HCT116 (cell line): Measurements from ENCODE around the gene RUNDC1. TPM values are rescaled to one million over a fixed set of nuclear protein-coding genes. Genes with fewer than 3 reads are reported as not detected.

ENCODE experiments used
- ATAC-seq: fragments of 200-7000 bp; cut with Tn5 transposase; 2 replicates; pipeline ENCODE4 v1.9.1; 2020; ENCODE audit warnings: mild to moderate bottlenecking, moderate library complexity
- BruUV-seq: library from RNA; stranded (reverse); fragments of 400-500 nt; replicated peaks from 2 replicates; lab custom pipeline; 2021; lab: Mats Ljungman, UMichigan
- CTCF ChIA-PET: fragments of 300-600 bp; sonication (Branson Sonifier 250); formaldehyde crosslinking; loops from one replicate; lab custom pipeline; 2021; ENCODE audit warnings: antibody characterized with exemption; lab: Charles Lee
- POLR2A ChIA-PET: fragments of 300-600, 350-600 bp; sonication (Branson Sonifier 250); formaldehyde crosslinking; loops from one replicate; lab custom pipeline; 2021; ENCODE audit warnings: antibody characterized with exemption; lab: Charles Lee
- RAD21 ChIA-PET, 2 experiments: fragments of 300-600 bp; sonication (Branson Sonifier 250); formaldehyde crosslinking; loops; one replicate each; lab custom pipeline; 2023; ENCODE audit warnings: low total read pairs in 2 of 2; ENCODE audit not compliant: uncharacterized antibody in 2 of 2, unreplicated experiment in 2 of 2, low non-redundant PET in 1 of 2; lab: Charles Lee
- DNase-seq: peaks from one replicate; pipeline ENCODE4 v3.0.0-alpha.2; 2010; ENCODE audit warnings: low read depth, low spot score
- H2AFZ ChIP-seq: fragments of 200-600 bp; shearing (Covaris generic), sonication (generic); 2 replicates; pipeline ENCODE4 v1.6.1; 2017; ENCODE audit warnings: low read depth, mixed run types, mixed read lengths, antibody characterized with exemption, low read length; ENCODE audit not compliant: poor library complexity, severe bottlenecking
- H3K27ac ChIP-seq: 2 replicates; pipeline ENCODE4 v1.5.1; 2012; ENCODE audit warnings: low read depth, low read length
- H3K27me3 ChIP-seq: fragments of 200-600 bp; sonication (generic); 2 replicates; pipeline ENCODE4 v1.6.1; 2016; ENCODE audit warnings: mixed run types, low read length, mixed read lengths; ENCODE audit not compliant: insufficient read depth
- H3K36me3 ChIP-seq, 2 experiments: fragments of 200-500 bp in 1 of 2; fragments of 200-600 bp in 1 of 2; sonication (Bioruptor generic) in 1 of 2; sonication (generic) in 1 of 2; 2 replicates each; pipeline versions ENCODE4 v1.5.1 to v1.6.1; 2014 to 2016; ENCODE audit warnings: low read length in 2 of 2, inconsistent platforms in 1 of 2, mixed read lengths in 1 of 2, mixed run types in 1 of 2; ENCODE audit not compliant: insufficient read depth in 2 of 2, control insufficient read depth in 1 of 2
- H3K4me1 ChIP-seq, 2 experiments: fragments of 200-600 bp in 1 of 2; sonication (generic) in 1 of 2; 2 replicates each; pipeline versions ENCODE4 v1.5.1 to v1.6.1; 2012 to 2017; ENCODE audit warnings: low read length in 2 of 2, inconsistent platforms in 1 of 2, mild to moderate bottlenecking in 1 of 2, mixed read lengths in 1 of 2, mixed run types in 1 of 2, moderate library complexity in 1 of 2; ENCODE audit not compliant: insufficient read depth in 2 of 2, control insufficient read depth in 1 of 2
- H3K4me2 ChIP-seq: fragments of 200-600 bp; sonication (generic); 2 replicates; pipeline ENCODE4 v1.6.1; 2017; ENCODE audit warnings: mixed run types, low read length, mixed read lengths
- H3K4me3 ChIP-seq, 2 experiments: fragments of 200-600 bp in 1 of 2; sonication (generic) in 1 of 2; replicated peaks in 1 of 2; 2 replicates each; pipeline ENCODE4 v1.5.1; 2011 to 2016; ENCODE audit warnings: low read length in 2 of 2, control low read depth in 1 of 2, low read depth in 1 of 2, mild to moderate bottlenecking in 1 of 2, mixed read lengths in 1 of 2, mixed run types in 1 of 2
- H3K79me2 ChIP-seq: fragments of 200-600 bp; sonication (generic); 2 replicates; pipeline ENCODE4 v1.6.1; 2017; ENCODE audit warnings: mild to moderate bottlenecking, mixed run types, low read length, moderate library complexity, mixed read lengths; ENCODE audit not compliant: insufficient read depth
- H3K9ac ChIP-seq: fragments of 200-600 bp; sonication (generic); 2 replicates; pipeline ENCODE4 v1.6.1; 2016; ENCODE audit warnings: low read length, mixed read lengths
- H3K9me2 ChIP-seq: fragments of 200-600 bp; sonication (generic), shearing (Covaris generic); 2 replicates; pipeline ENCODE4 v1.6.1; 2017; ENCODE audit warnings: mixed run types, mild to moderate bottlenecking, moderate library complexity; ENCODE audit not compliant: insufficient read depth
- H3K9me3 ChIP-seq, 2 experiments: fragments of 200-500 bp in 1 of 2; fragments of 200-600 bp in 1 of 2; sonication (Bioruptor generic) in 1 of 2; sonication (generic) in 1 of 2; 2 replicates each; pipeline ENCODE4 v1.6.1; 2014 to 2017; ENCODE audit warnings: low read length in 2 of 2, mixed read lengths in 2 of 2, inconsistent platforms in 1 of 2, low read depth in 1 of 2, mild to moderate bottlenecking in 1 of 2, mixed run types in 1 of 2, moderate library complexity in 1 of 2; ENCODE audit not compliant: control insufficient read depth in 1 of 2, insufficient read depth in 1 of 2
- H4K20me1 ChIP-seq: fragments of 200-600 bp; sonication (generic), shearing (Covaris generic); 2 replicates; pipeline ENCODE4 v1.6.1; 2017; ENCODE audit warnings: mixed run types, mild to moderate bottlenecking, moderate library complexity; ENCODE audit not compliant: insufficient read depth
- ATF3 ChIP-seq: IDR thresholded peaks from 2 replicates; pipeline ENCODE4 v1.6.1; 2012
- CTCF ChIP-seq, 3 experiments: fragments of 200-600 bp in 1 of 3; sonication (generic) in 1 of 3; IDR thresholded peaks in 2 of 3; conservative IDR thresholded peaks in 1 of 3; 2 replicates each; pipeline ENCODE4 v1.5.1; 2012 to 2017; ENCODE audit warnings: low read depth in 2 of 3, low read length in 2 of 3, antibody characterized with exemption in 1 of 3, borderline replicate concordance in 1 of 3, control low read depth in 1 of 3, mild to moderate bottlenecking in 1 of 3, mixed read lengths in 1 of 3, mixed run types in 1 of 3, moderate library complexity in 1 of 3; ENCODE audit not compliant: insufficient read depth in 1 of 3
- ELF1 ChIP-seq: IDR thresholded peaks from 2 replicates; pipeline ENCODE4 v1.6.1; 2012; ENCODE audit warnings: low read depth, borderline replicate concordance
- EZH2phosphoT487 ChIP-seq: fragments of 200-600 bp; IDR thresholded peaks from 2 replicates; pipeline ENCODE4 v1.6.1; 2018; ENCODE audit warnings: antibody characterized with exemption, borderline replicate concordance
- FOSL1 ChIP-seq: IDR thresholded peaks from 2 replicates; pipeline ENCODE4 v1.6.1; 2012; ENCODE audit warnings: low read depth
- JUND ChIP-seq: IDR thresholded peaks from 2 replicates; pipeline ENCODE4 v1.6.1; 2012
- MAX ChIP-seq: IDR thresholded peaks from 2 replicates; pipeline ENCODE4 v1.6.1; 2012
- POLR2AphosphoS5 ChIP-seq: IDR thresholded peaks from 2 replicates; pipeline ENCODE4 v1.6.1; 2011; ENCODE audit warnings: mild to moderate bottlenecking, low read depth, low read length, moderate library complexity
- SIN3A ChIP-seq: IDR thresholded peaks from 2 replicates; pipeline ENCODE4 v1.6.1; 2012; ENCODE audit warnings: low read depth
- SP1 ChIP-seq: IDR thresholded peaks from 2 replicates; pipeline ENCODE4 v1.6.1; 2012; ENCODE audit warnings: low read depth
- SRF ChIP-seq: IDR thresholded peaks from 2 replicates; pipeline ENCODE4 v1.6.1; 2012; ENCODE audit warnings: low read depth
- ZBTB33 ChIP-seq: IDR thresholded peaks from 2 replicates; pipeline ENCODE4 v1.6.1; 2011; ENCODE audit warnings: mild to moderate bottlenecking, low read length, moderate library complexity; ENCODE audit not compliant: insufficient replicate concordance; ENCODE audit errors: extremely low read depth
- ZNF274 ChIP-seq: fragments of 200-500 bp; sonication (Bioruptor generic); IDR thresholded peaks from 2 replicates; pipeline ENCODE4 v1.6.1; 2014; ENCODE audit warnings: mild to moderate bottlenecking, low read depth, low read length, inconsistent platforms
- intact Hi-C: fragments of 100-400 bp; cut with micrococcal nuclease; formaldehyde crosslinking; loops from 2 replicates; pipeline ENCODE4 v1.10.0; 2022
- total RNA-seq: library from RNA; stranded (reverse); gene quantifications from one replicate; pipeline ENCODE4 v1.2.1, GENCODE V29; 2021; ENCODE audit not compliant: unreplicated experiment

The RUNDC1 gene
- total RNA-seq, 1 experiment from 2014 or later: 13.0 TPM

DNA sequence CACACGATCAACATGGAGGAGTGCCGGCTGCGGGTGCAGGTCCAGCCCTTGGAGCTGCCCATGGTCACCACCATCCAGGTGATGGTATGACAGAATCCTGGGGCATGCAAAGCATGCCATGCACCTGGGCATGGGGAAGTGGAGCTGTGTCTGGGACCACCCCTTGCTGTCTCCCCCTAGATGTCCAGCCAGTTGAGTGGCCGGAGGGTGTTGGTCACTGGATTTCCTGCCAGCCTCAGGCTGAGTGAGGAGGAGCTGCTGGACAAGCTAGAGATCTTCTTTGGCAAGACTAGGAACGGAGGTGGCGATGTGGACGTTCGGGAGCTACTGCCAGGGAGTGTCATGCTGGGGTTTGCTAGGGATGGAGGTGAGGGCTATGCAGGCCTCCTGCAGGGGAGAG, 32.9 kb downstream of the RUNDC1 start:
- ChIA-PET POLR2A (interaction anchor here (1.5 to 1.7 kb wide), 2 partner anchors 9 to 15 kb away, joined by 6 read pairs; partner anchors contain the start of gene RPL27), CTCF (interaction anchor here (1.6 kb wide), 1 partner anchor 11 kb away, joined by 5 read pairs; no protein-coding TSS in a partner anchor), RAD21 (no interaction called here)
- H3K27ac ChIP-seq: no peak overlapping the region
- no peaks in the 10 kb centered on the region for H3K9me3 ChIP-seq
- intact Hi-C loops: no loop called here
- H3K27me3 ChIP-seq: no peaks in the 10 kb centered on the region
- no TSS peak for BruUV-seq
- TF ChIP-seq SRF (no peak), MAX (no peak), SP1 (no peak), ZNF274 (no peak), ATF3 (no peak), JUND (no peak), FOSL1 (no peak), EZH2phosphoT487 (no peak), ELF1 (no peak), SIN3A (no peak)
- H4K20me1 ChIP-seq: no peaks in the 10 kb centered on the region
- H3K9me2 ChIP-seq: no peaks in the 10 kb centered on the region
- peaks cover 0 to 9% of the 10 kb centered on the region in 2 experiments; a peak in 3 of 4 replicates for H3K36me3 ChIP-seq
- no peaks in the 10 kb centered on the region for H3K79me2 ChIP-seq
- H3K4me2 ChIP-seq: no peak overlapping the region
- no peak for DNase-seq
- peaks cover 10 to 25% of the 10 kb centered on the region in 2 experiments; a peak in 3 of 4 replicates for H3K4me1 ChIP-seq
- H2AFZ ChIP-seq: no peak overlapping the region
- H3K4me3 ChIP-seq: no peak overlapping the region
- H3K9ac ChIP-seq: no peak overlapping the region
- no peak for ATAC-seq

DNA sequence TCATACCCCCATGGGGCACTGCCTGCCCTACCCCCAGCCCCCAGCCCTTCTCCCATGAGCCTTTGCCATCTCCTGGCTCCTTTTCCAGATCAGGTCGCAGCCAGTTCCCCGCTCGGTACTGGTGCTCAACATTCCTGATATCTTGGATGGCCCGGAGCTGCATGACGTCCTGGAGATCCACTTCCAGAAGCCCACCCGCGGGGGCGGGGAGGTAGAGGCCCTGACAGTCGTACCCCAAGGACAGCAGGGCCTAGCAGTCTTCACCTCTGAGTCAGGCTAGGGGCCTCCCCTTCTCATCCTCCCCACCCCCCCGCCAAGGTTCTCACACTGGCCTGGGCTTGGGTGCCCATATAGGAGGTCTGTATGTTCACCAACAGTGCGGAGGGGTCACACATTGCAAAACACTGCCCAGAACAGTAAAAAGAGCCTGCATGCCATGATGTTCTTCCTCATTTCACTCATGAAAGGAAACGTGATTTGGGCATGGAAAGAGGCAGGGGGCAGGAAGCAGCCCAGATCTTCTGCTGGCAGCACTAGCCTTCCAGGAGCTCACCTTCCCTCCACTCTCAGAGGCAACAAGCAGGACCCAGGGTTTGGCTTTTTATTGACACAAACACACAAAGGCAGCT, 33.8 kb downstream of the RUNDC1 start:
- Histone ChIP-seq H3K9ac (no peak overlapping the region), H2AFZ (no peak overlapping the region), H3K4me3 (no peak overlapping the region), H4K20me1 (no peaks in the 10 kb centered on the region), H3K27ac (no peak overlapping the region), H3K4me2 (no peak overlapping the region), H3K79me2 (no peaks in the 10 kb centered on the region), H3K9me3 (no peaks in the 10 kb centered on the region), H3K9me2 (no peaks in the 10 kb centered on the region), H3K4me1 (peaks cover 10 to 22% of the 10 kb centered on the region in 2 experiments; a peak in 3 of 4 replicates), H3K27me3 (no peaks in the 10 kb centered on the region), H3K36me3 (peaks cover 0 to 9% of the 10 kb centered on the region in 2 experiments; a peak in 3 of 4 replicates)
- intact Hi-C loops: no loop called here
- ChIA-PET POLR2A (interaction anchor here (0.7 to 0.9 kb wide), 2 partner anchors 10 to 16 kb away, joined by 3 read pairs; partner anchors contain the start of gene RPL27), RAD21 (no interaction called here), CTCF (no interaction called here)
- BruUV-seq: no TSS peak
- ATAC-seq (no peak), DNase-seq (no peak)
- TF ChIP-seq CTCF (IDR thresholded peaks at IDR 0.05 in 2 of 3, conservative IDR thresholded peaks at IDR 0.05 in 1 of 3; ENCODE audit: borderline replicate concordance in 1 of 3, insufficient read depth in 1 of 3, low read depth in 2 of 3, low read length in 2 of 3): no peak
- no peak for TF ChIP-seq ZBTB33
- no peak for TF ChIP-seq POLR2AphosphoS5
